HG02759 (cell line): Measurements from ENCODE around the gene FGFRL1.
"Not testable (repeated sequence)": the region's sequence is repeated elsewhere in the genome, so short reads cannot be mapped to it uniquely, and the experiment has no call there.

ENCODE experiments used
- ATAC-seq: cut with Tn5 transposase; IDR thresholded peaks from one replicate; pipeline ENCODE4 v1.9.1; 2021; ENCODE audit warnings: mild to moderate bottlenecking, moderate library complexity; ENCODE audit not compliant: unreplicated experiment

The FGFRL1 gene

DNA sequence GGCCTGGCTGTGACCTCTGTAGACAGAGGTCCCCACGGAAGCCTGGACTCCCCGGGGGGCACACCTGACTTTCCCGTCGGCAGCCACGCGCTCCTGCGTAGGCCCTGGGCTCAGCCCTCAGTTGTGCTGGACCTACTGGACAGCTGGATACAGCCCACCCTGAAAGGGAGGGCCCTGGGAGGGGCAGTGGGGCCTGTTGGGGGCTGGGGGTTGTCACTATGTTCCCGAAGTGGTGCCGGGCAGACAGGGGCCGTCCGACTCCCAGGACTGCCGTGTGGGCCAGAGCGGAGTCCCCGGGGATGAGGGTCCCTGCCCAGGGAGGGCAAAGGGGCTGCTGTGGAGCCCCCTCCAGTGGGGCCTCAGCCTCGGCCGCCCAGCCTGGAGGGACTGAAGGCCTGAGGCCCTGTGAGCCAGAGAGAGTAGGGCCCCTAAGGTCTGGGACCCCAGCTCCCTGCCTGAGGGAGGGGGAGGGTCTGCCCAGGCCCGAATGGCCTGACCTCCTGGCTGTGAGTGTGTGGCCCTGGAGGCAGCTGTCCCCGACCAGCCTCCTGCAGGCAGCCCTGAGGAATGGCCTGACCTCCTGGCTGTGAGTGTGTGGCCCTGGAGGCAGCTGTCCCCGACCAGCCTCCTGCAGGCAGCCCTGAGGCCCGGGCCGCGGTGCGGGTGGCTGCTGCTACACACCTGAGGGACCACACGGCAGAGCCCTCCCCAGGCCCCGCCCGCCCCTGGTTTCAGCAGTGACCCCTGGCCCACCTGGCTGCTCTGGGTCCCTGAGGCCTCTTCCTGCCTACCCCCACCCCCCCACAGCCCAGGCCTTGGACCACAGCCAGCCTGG, 25.8 kb downstream of the FGFRL1 start:
- ATAC-seq: no peak

DNA sequence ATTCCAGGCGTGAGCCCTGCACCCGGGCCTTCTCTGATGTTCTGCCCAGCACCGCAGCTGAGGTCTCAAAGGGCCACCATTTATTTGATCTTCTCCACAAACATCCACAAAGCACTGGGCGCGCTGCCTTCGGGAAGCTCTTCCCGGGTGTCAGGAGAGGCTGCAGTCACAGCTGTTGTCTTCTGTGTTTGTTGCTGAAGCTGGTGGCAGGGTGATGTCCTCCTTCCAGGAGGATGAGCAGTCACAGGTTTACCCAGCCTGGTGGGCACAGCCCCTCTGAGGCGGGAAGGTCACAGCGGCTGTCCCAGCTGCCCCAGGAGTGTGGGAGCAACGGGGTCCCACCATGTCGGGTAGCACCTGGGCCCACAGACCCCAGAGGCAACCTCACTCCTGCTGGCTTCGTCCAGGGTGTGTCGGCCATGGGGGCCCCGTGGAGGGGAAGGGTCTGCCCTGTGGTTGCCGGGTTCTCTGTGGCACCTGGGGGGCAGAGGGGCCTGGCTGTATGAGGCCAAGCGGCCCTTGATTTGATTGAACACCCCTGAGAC, 27.6 kb downstream of the FGFRL1 start:
- no peak for ATAC-seq

DNA sequence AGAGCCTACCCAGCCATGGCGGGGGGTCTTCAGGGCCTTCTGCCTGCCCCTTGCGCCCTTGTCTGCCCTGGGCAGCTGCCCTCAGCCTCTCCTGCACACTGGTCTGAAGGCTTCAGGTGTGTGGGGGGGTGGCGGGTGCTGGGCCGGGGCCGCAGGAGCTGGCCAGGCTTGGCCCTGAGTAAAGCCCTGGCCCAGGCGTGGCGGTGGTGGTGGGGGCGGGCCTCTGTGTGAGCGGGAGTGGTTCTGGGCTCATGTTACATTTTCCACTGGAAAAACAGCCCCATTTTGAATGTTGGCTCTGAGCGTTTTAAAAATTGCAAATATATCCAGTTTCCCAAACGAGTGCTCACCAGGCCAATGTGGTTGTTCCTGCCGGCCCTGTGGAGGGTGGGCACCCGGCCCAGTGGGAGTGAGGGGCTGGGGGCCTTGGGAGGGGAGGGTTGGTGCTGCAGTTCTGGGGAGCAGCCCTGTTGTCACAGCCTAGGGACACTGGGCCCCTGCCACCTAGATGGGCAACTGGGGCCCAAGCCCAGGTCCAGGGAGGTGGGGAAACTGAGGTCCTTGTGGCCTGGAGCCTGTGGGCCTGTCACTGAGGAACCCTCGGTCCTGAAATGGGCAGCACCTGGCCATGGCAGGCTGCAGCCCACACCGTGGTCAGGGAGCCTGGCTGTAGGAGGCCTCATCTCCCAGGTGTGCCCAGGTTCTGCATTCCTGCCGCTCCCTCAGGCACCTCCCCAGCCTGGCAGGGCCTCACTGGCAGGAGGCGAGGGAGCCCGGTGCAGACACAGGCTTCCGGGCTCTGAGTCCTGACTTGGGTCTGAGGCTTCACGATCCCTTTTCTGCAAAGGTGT, 28.3 kb downstream of the FGFRL1 start:
- no peak for ATAC-seq

DNA sequence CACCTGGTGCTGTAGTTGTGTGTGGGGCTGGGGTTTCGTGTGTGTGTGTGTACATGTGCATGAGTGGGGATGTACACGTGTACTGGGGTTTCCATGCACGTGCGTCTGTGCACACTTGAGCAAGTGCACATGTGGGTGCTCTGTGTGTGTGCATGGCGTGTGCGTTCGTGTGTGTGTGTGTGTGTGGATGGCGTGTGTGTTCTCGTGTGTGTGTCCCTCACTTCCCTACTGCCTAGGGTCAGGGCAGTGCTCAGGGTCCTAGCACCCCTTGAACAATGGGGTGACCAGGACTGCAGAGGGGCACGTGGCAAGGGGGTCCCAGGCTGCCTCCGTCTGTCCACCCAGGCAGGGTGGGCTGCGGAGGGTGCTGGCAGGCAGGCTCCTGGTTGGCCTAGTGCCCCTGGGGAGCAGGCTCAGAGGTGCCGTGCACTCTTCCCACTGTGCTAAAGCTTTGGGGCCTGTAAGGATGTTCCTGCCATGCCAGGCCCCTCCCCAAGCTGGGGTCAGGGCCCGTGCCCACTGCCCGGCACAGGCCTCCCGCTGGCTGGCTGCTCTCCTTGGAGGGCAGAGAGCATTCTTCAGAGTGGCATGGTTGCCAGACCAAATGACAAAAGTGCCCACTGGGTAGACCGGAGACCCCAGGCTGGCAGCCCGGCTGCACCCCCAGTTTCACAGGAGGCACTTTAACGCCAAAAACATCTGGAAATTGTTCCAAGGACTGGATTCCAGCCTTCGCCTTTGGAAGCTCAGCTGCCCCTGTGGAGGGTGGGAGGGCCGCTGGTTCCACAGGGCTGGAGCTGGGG, 29.1 kb downstream of the FGFRL1 start:
- no peak for ATAC-seq

DNA sequence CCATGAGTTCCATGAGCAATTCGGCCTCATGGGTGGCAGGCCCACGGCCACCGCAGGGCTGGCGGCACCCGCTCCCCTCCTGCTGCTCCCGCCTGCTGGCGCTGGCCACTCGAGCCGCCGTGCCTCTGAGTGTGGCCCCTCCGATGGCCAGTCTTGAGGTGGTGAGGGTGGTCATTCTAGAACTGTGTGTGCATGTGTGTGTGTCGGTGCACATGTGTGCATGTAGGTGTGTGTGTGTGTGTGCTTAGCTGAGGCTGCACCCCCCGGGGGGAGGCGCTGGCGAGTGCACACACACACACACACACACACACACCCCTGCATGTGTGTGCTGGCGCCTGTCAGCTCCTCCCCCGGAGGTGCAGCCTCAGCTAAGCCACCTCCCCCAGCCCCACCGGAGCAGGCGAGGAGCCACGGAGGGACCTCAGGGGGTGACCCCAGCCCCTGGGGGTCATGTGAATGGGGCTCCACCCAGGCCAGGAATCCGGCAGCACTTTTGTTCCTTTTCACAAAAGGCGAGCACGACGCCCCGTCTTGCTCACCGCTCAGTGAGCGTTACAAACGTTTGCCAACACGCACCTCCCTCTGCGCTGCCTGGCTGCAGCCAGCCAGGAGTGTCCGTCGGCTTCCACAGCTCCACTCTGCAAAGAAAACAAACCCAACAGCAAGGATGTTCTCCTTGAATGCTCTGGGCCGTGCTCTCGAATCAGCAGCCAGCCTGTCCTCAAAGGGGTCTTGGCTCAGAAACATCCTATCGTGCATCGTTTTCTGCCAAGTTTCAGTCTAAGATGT, 29.9 kb downstream of the FGFRL1 start:
- no peak for ATAC-seq

DNA sequence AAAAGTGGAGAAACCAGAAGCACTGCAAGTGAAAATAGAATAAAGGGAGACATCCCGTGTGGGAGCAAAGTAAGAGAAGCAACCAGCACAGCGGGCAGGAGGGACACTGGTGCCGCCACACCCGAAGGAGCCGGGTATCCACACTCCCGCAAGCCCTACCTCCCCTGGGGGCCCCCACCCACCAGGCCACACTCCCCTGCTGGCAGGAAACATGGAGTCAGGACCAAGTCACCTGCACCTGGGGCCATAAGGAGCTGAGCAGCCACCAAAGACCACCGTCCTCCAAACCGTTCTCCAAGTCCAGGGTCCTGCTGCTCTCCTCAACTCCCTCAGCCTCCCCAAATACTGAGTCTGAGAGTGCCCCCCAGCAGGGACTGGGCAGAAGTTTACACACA, 30.5 kb downstream of the FGFRL1 start:
- no peak for ATAC-seq

DNA sequence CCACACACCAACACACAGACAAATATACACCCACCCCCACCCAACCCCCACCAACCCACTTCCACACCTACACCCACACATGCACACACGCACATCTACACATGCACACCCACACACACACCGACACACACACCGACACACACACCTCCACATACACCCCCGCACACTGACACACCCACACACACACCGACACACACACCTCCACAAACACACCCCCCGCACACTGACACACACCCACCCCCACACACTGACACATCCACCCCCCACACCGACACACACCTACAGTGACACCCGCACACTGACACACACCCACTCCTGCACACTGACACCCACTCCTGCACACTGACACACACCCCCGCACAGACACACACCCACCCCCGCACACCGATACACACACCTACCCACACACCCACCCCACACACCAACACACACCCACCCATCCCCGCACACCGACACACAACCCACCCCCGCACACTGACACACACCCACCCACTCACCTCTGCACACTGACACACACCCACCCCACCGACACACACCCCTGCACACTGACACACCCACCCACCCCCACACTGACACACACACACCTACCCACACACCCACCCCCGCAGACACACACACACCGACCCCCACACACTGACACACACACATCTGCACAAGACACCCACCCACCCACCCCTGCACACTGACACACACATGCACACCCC, 31.1 kb downstream of the FGFRL1 start:
- no peak for ATAC-seq

DNA sequence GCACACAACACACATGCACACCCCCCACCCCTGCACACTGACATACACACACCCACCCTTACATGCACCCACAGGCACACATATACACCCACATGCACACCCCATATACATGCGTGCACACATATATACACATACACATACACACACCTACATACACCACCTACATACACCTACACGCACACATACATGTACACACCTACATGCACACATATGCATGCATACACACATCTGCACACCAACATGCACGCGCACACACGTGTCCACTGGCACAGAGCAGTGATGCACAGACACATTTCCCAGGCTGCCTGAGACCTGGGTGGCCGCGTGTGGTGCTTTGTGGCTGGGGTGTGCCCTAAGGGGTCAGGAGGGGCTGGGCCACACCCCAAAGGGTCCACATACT, 31.7 kb downstream of the FGFRL1 start:
- ATAC-seq: no peak

DNA sequence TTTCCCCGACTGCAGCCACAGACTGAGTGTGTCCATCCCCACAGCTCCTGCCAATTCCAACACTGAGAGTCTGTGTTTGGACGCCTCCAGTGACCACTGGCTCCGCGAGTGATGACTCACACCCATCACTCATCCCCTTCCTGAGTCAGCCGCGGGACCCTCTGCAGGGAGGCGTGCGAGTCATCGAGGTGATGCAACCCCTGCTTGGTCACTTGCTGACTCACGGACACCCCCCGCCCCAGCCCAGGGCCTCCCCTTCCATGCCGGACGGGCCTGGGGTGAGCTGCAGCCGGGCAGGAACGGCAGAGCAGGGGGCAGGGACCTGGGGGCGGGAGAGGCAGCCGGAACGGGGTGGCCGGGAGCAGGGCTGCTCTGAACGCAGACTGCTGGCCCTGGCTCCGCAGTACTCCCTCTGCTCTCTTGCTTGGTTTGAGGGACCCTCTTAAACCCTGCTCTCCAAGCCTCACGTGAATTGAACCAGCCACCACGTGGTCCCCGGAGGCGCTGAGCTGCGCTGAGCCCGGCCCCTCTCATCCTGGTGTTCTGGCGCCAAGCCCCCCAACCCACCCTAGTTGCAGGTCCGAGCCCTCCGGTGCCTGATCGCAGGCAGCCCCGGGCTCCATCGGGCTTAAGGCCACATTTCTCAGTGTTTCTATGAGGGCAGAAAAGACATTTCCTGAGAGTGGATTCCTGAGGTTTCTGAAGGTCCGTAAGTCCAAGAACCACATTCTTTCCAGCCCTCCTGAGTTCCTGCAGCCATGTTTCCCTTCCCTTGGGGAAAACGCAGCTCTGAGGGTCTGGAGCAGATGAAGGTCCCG, 32.4 kb downstream of the FGFRL1 start:
- ATAC-seq: no peak

DNA sequence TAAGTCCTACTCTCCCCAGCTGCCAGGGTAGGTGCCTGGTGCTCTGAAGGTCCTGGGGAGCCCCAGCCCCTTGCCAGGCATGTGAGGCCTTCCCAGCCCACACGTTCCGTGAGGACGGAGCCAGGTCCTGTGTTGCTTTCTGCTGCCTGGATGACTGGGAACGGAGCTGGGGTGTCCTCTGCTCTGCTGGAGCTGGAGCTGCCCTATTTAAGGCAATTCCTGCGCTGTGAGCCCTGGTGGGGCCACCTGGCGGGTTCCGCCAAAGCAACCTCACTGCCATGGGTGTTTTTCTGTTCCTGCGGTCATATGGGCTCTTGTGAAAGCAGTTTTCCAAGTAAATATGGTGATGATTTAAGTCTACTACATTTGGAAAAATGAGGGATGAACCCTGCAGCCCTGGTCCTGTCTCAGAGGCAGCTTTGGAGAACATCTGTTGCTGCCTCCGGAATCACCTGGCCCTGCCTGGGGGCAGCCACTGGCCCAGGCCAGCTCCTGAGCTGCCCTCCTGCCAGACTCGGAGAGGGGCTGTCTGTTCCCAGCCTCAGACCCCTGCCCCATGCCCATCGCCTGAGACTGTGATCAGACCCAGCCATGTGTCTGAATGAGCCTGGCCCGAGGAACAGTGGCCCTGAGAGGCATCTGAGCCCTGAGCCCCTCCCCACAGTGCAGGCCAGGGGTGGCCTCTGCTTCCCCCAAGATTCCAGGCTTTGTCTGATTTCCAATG, 33.2 kb downstream of the FGFRL1 start:
- no peak for ATAC-seq

DNA sequence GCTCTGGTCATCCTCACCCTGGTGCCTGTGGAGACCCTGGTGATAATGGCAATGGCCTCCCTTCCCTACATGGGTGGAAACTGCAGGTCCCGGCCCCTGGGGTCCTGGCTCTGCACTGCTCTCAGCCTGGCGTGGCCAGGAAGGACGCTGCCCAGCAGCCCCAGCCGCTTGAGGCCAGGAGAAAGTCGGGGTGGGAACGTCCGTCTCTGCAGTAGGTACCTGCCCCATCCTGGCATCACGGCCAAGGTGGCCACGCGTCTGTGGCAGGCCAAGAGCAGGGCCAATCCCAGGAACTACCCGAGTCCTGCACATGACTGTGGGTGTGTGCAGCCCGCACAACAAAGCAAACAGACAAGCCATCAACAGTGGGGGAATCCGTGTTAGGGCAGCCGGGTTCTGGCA, 33.8 kb downstream of the FGFRL1 start:
- no peak for ATAC-seq

DNA sequence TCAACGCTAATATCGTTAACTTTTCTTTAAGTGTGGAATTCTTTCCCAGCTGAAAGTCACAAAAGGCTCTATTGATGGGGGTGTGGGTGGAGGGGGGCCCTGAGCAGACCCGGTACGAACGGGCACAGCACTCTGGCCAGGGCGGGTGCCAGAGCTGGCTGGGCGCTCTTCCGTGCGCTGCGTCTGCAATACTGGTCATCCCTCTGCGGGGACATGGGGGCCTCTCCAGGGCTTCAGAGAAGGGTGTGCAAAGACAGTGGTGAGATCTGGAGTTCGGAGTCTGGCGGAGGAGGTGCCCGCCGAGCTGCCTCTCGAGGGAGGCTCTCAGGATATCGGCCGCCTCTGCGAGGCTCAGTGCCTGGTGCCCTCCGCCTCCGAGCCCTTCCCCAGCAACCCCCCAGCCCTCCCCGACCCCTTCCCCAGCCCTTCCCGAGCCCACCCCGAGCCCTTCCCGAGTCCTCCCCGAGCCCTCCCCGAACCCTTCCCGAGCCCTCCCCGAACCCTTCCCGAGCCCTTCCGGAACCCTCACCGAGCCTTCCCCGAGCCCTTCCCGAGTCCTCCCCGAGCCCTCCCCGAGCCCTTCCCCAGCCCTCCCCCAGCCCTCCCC, 34.3 kb downstream of the FGFRL1 start:
- ATAC-seq: no peak

DNA sequence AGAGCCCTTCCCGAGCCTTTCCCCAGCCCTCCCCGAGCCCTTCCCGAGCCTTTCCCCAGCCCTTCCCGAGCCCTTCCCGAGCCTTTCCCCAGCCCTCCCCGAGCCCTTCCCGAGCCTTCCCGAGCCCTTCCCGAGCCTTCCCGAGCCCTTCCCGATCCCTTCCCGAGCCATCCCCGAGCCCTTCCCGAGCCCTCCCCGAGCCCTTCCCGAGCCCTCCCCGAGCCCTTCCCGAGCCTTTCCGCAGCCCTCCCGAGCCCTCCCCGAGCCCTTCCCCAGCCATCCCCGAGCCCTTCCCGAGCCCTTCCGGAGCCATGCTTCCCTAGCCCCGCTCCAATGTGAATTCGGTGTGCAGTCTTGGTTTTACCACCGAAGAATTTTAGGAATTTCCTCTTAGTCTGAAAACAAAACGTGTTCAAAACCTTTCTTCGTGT, 35.2 kb downstream of the FGFRL1 start:
- not testable (repeated sequence) for ATAC-seq

DNA sequence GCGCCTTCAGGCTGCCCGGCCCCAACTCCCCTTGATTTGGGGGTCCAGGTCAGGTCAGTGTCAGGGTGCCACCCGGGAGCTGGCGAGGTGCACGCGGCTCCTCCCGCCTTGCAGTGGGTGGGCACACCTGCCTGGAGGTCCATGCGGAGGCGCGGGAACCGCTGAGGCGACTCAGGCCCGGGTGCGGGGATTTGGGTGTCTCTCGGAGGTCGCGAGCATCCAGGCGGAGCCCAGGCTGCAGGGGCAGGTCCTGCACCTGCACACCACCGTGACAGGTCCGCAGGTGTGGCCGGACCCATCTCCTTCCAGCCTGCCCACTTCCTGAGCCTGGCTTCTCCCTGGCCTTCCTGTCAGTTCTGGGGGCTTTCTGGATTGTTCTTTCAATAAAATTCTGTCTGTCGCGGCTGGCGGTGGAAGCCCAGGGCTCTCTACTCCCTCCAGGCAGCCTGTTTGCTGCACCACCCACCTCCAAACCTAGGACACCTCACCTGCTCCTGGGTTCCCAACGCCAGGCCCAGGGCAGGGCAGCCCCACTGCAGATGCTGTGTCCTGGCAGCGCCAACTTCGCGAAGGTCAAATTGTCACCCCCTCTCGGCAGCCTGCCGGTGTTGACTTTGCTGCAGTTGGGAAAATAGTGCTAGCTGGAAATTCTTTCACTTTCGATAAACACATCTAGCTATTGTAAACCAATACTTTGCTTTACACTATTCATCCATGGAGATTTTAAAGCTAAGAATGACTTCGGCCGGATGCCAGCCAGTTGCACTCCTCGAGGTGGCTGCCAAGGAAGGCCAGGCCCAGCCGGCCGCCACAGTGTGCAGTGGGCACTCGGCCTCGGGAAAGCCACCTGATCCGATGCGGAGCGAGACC, 35.9 kb downstream of the FGFRL1 start:
- ATAC-seq: no peak

DNA sequence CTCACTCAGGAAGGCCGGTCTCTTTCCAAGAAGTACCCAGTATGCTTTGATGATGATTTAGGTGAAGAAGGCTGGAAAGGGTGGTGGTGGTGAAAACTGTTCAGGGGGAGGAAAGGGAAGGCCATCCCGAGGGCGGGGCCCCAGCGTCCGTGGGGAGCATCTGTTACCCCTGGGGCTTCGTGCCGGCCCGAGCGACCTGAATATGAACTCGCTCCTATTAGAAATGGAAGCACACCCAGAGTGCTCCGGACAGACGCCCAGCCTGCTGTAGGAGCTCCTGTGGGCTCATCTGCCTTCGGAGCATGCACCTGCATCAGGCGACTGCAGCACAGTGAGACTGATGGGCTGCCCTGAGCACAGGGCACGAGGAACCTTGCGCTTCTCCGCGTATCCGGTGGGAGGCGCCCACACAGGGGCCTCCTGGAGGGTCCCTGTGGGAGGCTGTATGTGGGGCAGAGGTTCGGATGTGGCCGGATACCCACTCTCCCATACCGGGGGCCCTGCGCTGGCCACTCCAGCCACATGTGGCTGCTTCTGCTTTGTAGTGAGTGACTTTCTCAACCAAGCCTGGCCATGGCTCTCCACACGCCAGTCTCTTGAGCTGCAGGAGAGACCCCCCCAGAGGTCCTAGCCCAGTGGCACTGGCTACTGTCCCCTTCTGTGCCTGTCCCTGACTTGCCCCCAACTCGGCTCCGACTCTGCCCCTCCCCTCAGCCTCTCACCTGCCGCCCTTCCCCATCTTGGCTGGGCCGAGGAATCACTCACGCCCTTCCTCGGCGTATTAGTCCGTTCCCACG, 36.7 kb downstream of the FGFRL1 start:
- no peak for ATAC-seq
